HFFc6 (cell line): ENCODE measurements around the gene ADGRG3. TPM values are rescaled to one million over a fixed set of nuclear protein-coding genes. Genes with fewer than 3 reads are reported as not detected.

Experiments used
- DNase-seq: peaks from one replicate; pipeline ENCODE4 v3.0.0-alpha.2; 2018
- H3K27ac Mint-ChIP-seq: 2 replicates; pipeline ENCODE4 v1.8.0; 2020; ENCODE audit warnings: mild to moderate bottlenecking, mixed read lengths
- H3K27me3 Mint-ChIP-seq: 2 replicates; pipeline ENCODE4 v1.8.0; 2021; ENCODE audit warnings: mild to moderate bottlenecking, moderate library complexity, mixed read lengths; ENCODE audit not compliant: insufficient read depth
- H3K36me3 Mint-ChIP-seq: 2 replicates; pipeline ENCODE4 v1.8.0; 2021; ENCODE audit warnings: low read depth, mixed read lengths
- H3K4me1 Mint-ChIP-seq: 2 replicates; pipeline ENCODE4 v1.8.0; 2020; ENCODE audit warnings: low read depth, mixed read lengths
- H3K4me3 Mint-ChIP-seq: 2 replicates; pipeline ENCODE4 v1.8.0; 2020; ENCODE audit warnings: mild to moderate bottlenecking, moderate library complexity, mixed read lengths
- H3K9me3 Mint-ChIP-seq: 2 replicates; pipeline ENCODE4 v1.8.0; 2020; ENCODE audit warnings: mild to moderate bottlenecking, mixed read lengths
- CTCF ChIP-seq: fragments of 200-600 bp; sonication (generic); IDR thresholded peaks from 2 replicates; pipeline ENCODE4 v1.5.0; 2021; ENCODE audit warnings: antibody characterized with exemption, mild to moderate bottlenecking
- total RNA-seq, 6 experiments: library from RNA; stranded (reverse); fragmentation: NEBNext Ultra II Directional; extraction: Animal tissue kit (Norgen Biotek cat#: 25700); gene quantifications; 2 replicates in 1 of 6; 3 replicates in 5 of 6; pipeline ENCODE4 v1.2.3, GENCODE V29; 2021

Gene ADGRG3
- total RNA-seq, 6 experiments from 2014 or later: not detected

GRCh38 chr16:57637965-57638364 is 30.1 kb upstream of the ADGRG3 start:
- H3K4me3 Mint-ChIP-seq: no peak overlapping the region
- no peaks in the 10 kb centered on the region for H3K36me3 Mint-ChIP-seq
- no peak for TF ChIP-seq CTCF
- DNase-seq: no peak
- peaks cover 22% of the 10 kb centered on the region for H3K27me3 Mint-ChIP-seq
- H3K4me1 Mint-ChIP-seq: peaks cover 11% of the 10 kb centered on the region
- H3K9me3 Mint-ChIP-seq: no peaks in the 10 kb centered on the region
- H3K27ac Mint-ChIP-seq: no peak overlapping the region

- Mint-ChIP-seq H3K4me3 (no peak overlapping the region), H3K27ac (no peak overlapping the region), H3K27me3 (peaks cover 22% of the 10 kb centered on the region), H3K36me3 (no peaks in the 10 kb centered on the region), H3K9me3 (no peaks in the 10 kb centered on the region), H3K4me1 (peaks cover 15% of the 10 kb centered on the region)
- TF ChIP-seq CTCF: no peak
- DNase-seq: no peak
These were observed 29.7 kb upstream of the ADGRG3 start for GRCh38 chr16:57638381-57638780.

GRCh38 chr16:57639172-57639887 is 28.8 kb upstream of the ADGRG3 start:
- Mint-ChIP-seq H3K36me3 (no peaks in the 10 kb centered on the region), H3K27ac (no peak overlapping the region), H3K9me3 (no peaks in the 10 kb centered on the region), H3K27me3 (peaks cover 21% of the 10 kb centered on the region), H3K4me3 (no peak overlapping the region), H3K4me1 (peaks cover 14% of the 10 kb centered on the region)
- DNase-seq: no peak
- TF ChIP-seq CTCF: no peak

- no peak for TF ChIP-seq CTCF
- H3K27ac Mint-ChIP-seq: no peak overlapping the region
- H3K9me3 Mint-ChIP-seq: no peaks in the 10 kb centered on the region
- no peak overlapping the region for H3K4me3 Mint-ChIP-seq
- H3K27me3 Mint-ChIP-seq: peaks cover 21% of the 10 kb centered on the region
- peaks cover 11% of the 10 kb centered on the region; the same call in 1 of the 2 replicates for H3K4me1 Mint-ChIP-seq
- no peak for DNase-seq
- no peaks in the 10 kb centered on the region for H3K36me3 Mint-ChIP-seq
These were observed 27.9 kb upstream of the ADGRG3 start for GRCh38 chr16:57640185-57640584.

GRCh38 chr16:57640612-57641011 is 27.5 kb upstream of the ADGRG3 start:
- Mint-ChIP-seq H3K27ac (no peak overlapping the region), H3K4me3 (no peak overlapping the region), H3K27me3 (peaks cover 21% of the 10 kb centered on the region), H3K9me3 (no peaks in the 10 kb centered on the region), H3K4me1 (peaks cover 13% of the 10 kb centered on the region), H3K36me3 (no peaks in the 10 kb centered on the region)
- DNase-seq: no peak
- no peak for TF ChIP-seq CTCF
